ENCODE measurements around the gene CD38. TPM values are rescaled to one million over a fixed set of nuclear protein-coding genes. Genes with fewer than 3 reads are reported as not detected.
A peak's percentile ranks its signal among the peaks of the same experiment; 100 is the strongest.
"Not testable (repeated sequence)": the region's sequence is repeated elsewhere in the genome, so short reads cannot be mapped to it uniquely, and the experiment has no call there.

Gene CD38
- total RNA-seq, result 29.9 TPM

DNA sequence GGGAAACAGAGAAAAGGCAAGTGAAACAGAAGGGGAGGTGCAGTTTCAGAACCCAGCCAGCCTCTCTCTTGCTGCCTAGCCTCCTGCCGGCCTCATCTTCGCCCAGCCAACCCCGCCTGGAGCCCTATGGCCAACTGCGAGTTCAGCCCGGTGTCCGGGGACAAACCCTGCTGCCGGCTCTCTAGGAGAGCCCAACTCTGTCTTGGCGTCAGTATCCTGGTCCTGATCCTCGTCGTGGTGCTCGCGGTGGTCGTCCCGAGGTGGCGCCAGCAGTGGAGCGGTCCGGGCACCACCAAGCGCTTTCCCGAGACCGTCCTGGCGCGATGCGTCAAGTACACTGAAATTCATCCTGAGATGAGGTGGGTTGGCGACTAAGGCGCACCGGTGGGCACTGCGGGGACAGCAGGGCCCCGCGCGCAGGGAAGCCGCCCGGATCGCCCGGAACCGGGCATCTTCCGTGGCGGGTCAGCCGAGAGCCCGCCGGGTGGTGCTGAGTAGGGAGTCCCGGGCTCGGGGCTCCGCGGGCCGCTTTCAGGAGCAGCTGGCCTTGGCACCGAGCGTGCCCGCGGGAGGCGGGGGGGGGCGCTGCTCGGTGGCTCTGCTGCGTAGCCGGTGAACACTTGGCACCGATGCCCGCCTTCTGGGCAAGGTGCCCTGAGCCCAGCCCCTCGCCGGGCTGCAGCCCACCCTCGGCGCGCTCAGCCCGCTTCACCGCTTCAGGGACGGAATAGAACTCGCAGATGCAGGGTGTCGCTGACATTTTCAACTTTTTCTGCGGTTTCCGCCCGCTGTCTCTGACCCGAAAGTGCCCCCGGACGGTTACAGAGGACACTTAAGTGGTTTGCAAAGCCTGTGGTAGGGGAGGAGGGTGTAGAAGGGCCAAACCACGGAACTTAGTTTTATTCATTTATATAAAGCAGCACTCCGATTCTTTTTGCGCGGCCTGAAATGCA lies at the start of gene CD38:
Gene CD38 (plus strand): TSS at position 40 of the 953 bp plus-strand sequence. CDS start 87 bp downstream, at position 127.
- peak in 2 of 3 donors; percentile 79 to 91 for DNase-seq (ENCODE audit: low read depth in 2 of 3, low spot score in 2 of 3)

DNA sequence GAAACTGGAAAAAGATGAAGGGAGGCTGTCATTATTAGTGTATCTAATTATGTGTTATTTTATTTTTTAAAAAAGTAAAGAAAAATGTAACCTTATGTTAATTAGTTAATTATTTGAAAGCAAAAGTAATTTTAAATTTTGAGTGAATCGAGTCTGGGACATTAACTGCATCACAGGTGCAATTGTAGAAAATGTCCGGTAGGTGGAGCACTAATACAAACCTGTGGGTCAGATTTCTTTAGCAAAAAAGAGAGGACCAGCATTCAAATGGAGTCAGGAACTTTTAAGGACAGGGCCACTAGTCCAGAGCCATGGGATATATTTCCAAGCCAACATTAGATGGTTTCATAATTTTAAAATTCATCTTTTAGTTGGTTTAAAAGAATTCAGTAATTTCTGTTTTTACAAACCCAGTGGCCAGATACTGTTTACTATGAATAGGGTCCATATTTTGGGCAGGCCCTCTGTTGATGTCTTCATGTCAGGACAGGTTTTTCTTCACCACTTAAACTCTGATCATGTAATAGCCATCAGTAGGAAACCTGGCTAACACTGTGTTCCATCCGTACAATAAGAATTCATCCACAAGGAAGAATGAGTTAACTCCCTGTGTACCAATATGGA lies 48.1 kb upstream of the CD38 start:
- peak; percentile 23 to 74 (median 36) for DNase-seq (ENCODE audit: low read depth in 2 of 3, low spot score in 2 of 3)

DNA sequence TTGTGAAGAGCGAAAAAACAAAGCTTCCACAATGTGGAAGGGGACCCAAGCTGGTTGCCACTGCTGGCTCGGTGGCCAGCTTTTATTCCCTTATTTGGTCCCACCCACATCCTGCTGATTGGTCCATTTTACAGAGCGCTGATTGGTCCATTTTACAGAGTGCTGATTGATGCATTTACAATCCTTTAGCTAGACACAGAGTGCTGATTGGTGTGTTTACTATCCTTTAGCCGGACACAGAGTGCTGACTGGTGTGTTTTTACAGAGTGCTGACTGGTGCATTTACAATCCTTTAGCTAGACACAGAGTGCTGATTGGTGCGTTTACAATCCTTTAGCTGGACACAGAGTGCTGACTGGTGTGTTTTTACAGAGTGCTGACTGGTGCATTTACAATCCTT lies 45.1 kb upstream of the CD38 start:
- not testable (repeated sequence) for DNase-seq (ENCODE audit: low read depth in 2 of 3, low spot score in 2 of 3)

DNA sequence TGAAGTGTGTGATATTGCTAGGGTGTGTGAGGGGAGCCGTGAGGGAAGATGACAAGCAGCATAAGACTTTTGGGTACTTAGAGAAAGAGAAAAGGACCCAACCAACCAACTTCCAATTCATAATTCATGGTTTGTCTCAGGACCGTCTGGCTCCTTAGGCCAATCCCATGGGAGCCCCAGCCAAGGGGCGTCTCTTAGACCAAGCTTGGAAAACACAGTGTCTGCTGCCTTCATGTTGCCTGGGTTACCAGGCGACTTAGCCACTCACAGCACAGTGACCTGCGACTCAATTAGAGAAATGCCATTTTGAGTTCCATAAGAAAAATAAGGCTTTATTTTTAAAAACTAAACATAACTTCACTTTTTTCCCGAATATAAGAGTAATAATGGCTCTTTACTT lies 42.6 kb upstream of the CD38 start:
- DNase-seq (ENCODE audit: low read depth in 2 of 3, low spot score in 2 of 3), result no peak

DNA sequence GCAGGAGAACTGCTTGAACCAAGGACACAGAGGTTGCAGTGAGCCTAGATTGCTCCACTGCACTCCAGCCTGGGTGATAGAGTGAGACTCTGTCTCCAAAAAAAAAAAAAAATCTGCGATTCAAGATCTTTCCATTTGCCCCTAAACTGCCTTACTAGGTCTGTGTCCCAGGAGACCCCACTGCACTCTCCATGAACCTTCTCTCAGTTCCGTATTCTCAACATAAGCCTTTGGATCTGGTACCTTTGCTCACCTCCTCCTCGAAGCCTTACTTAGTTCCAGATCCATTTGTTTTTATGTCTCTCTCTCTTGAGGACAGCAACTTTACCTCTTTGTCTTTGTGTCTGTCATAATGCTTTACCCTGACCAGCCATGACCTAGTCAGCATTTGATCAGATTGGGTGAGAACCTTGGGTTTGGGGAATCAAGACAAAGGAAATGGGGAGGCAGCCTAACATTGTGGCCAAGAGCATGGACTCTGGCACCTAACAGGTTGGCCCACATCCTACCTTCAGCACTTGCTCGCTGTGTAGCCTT lies 41.5 kb upstream of the CD38 start:
- DNase-seq (ENCODE audit: low read depth in 2 of 3, low spot score in 2 of 3), result no peak

DNA sequence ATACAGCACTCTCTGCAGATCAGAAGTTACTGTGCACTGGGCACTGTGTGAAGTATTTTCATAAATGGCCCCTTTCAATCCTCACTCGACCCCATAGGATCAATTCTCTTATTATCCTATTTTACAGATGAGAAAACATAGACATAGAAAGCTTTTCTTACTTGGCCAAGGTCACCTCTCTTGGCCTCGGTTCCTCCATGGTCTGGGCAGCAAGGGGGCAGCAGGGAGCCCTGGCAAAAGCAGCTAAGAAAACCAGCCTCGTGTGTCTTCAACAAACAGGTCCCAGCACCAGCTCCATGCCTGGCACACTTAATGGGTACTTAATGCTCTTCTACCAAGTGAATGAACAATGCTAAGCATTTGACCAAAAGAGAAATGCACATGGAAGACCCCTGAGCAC lies 40.9 kb upstream of the CD38 start:
- DNase-seq (ENCODE audit: low read depth in 2 of 3, low spot score in 2 of 3), result peak in 1 of 3 donors; percentile 14

DNA sequence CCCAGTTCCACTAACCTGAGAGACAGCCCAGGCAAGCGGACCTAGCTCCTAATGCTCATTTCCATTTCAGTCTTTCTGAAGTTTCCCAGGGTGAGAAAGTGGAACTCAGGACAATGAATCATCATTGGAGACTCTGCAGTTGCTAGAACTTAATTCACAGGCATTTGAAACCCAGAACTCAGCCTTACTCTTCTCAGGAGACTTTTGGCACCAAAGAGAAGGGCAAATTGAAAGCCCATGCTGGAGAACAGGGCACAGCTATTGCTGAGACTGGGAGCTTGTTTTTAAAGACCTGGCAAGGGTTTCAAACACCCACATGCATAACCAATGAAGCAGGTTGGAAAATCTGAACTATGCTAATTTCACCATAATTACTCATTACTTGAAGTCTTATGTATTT lies 39.3 kb upstream of the CD38 start:
- no peak for DNase-seq (ENCODE audit: low read depth in 2 of 3, low spot score in 2 of 3)

DNA sequence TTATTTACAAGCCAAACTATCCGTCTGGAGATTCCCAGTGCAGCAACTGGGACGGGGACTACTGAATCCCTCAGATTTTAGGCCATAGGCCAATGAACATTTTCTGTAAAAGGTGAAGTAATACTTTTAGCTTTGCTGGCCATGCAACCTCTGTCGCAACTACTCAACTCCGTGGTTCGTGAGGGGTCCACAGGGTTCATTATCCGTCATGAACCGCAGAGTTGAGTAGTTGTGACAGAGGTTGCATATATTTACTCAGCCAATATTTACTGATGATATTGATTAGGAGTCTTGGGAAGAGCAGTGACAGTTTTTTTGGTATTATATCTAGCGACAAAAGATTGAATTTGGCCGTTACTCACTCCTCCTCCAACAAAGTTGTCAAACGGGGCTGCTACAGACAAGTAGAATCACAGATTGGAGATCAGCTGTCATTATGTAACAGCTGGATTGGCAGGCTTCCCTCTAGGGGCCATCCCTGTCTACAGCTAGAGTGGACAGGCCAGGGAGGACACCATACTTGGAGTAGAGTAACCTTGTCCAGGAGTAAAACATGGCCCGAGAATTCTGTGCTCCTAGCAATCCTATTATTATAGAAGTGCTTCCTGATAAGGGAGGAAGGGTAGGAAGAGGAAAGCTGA lies 37.2 kb upstream of the CD38 start:
- DNase-seq (ENCODE audit: low read depth in 2 of 3, low spot score in 2 of 3), result no peak

DNA sequence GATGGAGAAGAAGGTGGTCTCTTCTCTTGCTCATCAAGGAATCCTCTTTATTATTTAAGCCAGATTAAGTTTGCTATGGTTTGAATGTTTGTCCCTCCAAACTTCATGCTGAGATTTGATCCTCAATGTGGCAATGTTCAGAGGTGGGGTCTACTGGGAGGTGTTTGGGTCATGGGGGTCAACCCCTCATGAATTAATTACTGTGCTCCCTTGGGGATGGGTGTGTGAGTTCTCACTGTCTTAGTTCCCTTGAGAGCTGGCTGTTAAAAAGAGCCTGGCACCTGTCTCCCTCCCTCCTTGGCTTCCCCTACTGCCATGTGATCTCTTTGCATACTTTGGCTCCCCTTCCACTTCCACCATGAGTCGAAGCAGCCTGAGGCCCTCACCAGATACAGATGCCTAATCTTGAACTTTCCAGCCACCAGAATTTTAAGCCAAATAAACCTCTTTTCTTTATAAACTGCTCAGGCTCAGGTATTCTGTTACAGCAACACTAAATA lies 36.0 kb upstream of the CD38 start:
- DNase-seq (ENCODE audit: low read depth in 2 of 3, low spot score in 2 of 3), result no peak

DNA sequence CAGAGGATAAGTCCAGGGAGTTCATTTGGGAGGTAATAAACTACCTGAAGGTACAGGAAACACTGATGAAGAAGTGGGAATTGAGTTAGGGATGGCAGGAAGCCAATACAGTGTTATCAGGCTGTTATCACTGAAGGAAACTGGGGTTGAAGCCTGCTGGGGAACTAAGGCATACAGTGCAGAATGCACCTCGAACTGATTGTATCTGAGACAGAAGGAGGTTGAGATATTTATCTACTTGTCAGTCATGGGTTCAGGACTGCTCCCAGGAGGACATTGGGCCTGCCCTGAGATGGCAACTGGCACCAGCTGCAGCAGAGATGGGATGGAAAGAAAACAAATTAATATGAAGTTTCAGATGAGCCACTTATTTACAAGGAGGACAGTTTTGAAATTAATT lies 35.5 kb upstream of the CD38 start:
- no peak for DNase-seq (ENCODE audit: low read depth in 2 of 3, low spot score in 2 of 3)

DNA sequence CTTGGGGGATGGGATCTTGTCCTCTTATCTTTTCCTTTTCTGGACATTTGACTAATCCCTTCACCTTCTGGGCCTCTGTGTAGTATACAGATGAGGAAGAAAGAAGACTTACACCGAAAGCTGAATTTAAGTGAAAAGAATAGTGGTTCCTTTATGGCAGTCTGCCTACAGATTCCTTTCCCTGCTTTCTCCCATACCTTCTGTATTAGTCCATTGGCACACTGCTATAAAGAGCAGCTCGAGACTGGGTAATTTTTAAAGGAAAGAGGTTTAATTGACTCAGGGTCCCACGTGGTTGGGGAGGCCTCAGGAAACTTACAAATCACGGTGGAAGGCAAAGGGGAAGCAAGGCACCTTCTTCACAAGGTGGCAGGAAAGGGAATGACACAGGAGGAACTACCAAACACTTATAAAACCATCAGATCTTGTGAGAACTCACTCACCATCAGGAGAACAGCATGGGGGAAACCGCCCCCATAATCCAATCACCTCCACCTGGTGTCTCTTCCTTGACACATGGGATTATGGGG lies 34.0 kb upstream of the CD38 start:
- peak in 1 of 3 donors; percentile 52 for DNase-seq (ENCODE audit: low read depth in 2 of 3, low spot score in 2 of 3)

DNA sequence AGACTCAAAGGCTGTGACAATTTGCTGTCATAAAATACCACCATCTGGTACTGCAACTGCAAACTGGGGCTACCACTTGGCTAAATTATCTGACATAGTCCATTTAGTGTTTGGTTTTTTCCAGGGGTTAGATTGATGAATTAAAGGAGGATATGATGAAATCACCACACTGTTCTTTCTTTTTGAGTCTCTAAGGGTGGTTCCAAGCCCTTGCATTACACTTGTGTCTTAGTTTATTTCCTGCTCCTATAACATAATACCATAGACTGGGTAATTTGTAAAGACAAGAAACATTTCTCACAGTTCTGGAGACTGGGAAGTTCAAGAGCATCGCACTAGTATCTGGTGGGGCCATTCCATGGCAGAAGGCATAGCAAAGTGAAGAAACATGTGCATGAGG lies 32.0 kb upstream of the CD38 start:
- DNase-seq (ENCODE audit: low read depth in 2 of 3, low spot score in 2 of 3), result no peak

DNA sequence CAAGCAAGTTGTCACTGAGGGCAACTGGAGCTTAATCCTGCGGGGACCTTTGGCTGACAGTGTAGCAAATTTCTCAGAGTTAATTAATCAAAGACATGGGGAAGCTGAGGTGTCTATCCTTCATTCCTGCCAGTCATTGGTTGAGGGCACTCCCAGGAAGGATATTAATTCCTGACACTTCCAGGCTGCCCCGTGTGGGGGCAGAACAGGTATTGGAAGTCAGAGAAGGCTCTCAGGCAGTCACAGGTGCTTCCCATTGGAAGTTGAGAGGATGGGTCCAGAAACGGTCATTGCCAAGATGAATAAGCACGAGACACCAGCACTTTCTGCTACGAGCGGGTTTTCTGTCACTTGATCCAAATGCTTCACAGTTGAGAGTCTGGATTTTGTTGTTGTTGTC lies 29.1 kb upstream of the CD38 start:
- no peak for DNase-seq (ENCODE audit: low read depth in 2 of 3, low spot score in 2 of 3)

DNA sequence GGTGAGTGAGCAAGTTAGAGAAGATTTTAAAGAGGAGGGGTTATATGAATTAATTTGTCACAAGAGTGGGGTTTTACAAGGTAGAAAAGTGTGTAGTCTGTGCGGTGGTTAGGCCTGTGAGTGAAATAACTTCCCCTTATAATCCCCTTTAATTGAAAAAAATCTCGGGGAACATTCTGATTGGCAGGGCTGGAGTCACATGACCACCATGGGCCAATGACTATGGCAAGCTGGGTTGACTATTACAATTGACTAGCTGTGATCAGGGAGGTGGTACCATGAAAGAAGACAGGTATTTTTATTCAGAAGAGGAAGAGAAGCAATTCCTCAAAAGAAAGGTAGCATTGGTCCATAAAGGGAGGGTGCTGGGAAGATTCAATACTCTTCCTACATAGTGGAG lies 27.0 kb upstream of the CD38 start:
- no peak for DNase-seq (ENCODE audit: low read depth in 2 of 3, low spot score in 2 of 3)

DNA sequence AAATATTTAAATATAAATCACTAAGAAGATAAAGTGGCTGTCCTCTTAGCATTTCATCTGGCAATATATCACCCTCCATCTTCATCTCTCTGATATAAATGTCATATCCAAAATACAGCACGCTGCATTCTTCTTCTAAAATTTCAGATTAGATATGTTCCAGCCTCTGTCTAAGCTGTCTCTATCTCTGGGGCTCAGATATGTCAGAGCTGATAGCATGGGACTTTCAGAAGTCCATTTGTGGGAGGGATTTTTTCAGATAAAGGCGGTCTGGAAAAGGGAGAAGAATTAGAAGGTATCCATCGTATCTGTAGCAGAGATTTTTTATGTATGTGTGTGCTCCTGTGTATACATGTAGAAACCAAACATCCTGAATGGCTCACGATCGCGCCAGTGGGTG lies 25.0 kb upstream of the CD38 start:
- DNase-seq (ENCODE audit: low read depth in 2 of 3, low spot score in 2 of 3), result no peak

DNA sequence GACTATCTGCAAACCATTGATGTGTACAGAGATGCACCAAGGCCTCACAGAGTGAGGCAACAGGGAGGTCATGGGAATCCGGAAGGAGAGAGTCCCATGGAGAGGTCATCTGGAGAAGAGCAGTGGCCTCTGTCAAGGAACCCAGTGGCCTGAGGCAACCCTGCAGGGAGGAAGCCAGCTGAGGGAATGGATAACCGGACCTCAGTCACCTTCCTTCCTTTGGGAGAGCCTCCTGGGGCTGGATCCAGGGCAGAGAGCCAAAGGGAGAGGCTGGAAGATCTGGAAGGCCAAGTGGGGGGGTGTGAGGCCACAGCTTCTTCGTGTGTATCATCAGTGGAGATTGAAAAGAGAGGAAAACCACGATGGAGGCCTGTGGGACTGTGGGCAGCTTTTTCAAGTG lies 24.3 kb upstream of the CD38 start:
- no peak for DNase-seq (ENCODE audit: low read depth in 2 of 3, low spot score in 2 of 3)

DNA sequence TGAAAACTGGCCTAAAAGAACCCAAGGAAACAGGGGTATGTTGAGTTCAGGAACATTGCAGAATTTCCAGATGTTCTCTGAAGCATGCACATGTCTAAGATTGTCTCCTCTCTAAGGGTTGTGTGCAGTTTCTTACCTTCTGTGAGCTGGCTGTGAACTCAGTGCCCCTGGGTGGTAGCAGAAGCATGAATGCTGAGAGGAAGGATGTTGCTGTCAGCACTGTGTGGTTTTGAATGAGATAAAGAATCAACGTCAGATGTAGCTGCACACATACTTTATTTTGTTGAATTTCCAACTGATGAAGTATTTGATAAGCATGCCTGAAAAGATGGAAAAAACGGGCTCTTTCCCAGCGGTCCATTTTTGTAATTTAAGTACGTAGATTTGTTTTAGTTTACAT lies 23.8 kb upstream of the CD38 start:
- peak in 2 of 3 donors; percentile 56 to 63 for DNase-seq (ENCODE audit: low read depth in 2 of 3, low spot score in 2 of 3)

DNA sequence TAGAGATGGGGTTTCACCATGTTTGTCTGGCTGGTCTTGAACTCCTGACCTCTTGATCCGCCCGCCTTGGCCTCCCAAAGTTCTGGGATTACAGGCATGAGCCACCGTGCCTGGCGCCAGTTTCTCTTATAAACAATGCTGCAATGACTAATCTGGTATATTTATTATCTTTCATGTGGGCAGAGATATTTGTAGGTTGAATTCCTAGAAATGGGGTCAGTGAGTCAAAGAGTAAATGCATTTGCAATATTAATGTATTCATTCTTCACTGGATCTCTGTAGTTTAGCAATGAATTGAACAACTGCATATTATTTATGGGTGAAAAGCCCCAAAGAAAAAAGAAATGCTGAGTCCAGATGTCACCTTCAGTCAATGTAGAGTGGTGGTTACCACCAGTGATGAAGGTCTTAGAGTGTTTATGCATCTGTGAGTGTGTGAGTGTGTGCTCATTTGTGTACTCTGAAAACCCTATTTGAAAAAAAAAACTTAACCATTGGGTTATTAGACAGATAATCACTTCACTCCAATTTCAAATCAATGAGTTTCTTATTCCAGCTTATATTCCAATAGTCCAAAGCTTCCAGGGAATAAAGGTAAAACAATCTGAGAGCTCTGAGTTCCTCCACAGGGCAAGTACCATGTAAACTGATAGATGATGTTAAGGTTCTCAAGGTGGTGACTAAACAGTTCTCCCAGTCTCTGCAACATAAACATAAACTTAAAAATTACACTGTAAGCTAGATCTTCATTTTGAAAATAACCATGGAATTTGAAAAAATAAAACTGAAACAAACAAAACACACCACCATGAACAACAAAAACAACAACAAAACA lies 22.6 kb upstream of the CD38 start:
- DNase-seq (ENCODE audit: low read depth in 2 of 3, low spot score in 2 of 3), result no peak

DNA sequence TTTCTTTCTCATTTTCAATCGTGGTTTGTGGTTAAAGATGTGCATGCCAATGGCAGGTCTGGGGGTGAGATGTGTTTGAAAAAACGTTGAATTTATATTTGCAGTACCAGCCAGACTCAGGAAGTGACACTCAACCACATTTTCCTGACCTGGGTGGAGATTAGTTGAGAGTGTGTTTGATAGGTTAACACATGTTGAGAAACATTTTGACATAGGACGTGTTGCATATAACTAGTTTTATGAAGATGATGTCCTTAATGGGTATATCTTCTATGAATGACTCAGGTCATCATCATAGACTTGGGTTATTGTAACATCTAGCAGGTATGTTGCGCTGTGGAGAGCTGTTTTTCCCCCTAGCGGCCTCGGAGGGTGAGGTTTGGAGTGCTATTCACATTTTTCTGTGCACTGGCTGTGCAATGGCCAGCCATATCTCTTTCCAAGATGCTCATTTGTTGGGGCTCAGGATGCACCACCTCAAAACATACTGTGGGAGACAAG lies 21.7 kb upstream of the CD38 start:
- DNase-seq (ENCODE audit: low read depth in 2 of 3, low spot score in 2 of 3), result peak; percentile 50 to 97 (median 91)

DNA sequence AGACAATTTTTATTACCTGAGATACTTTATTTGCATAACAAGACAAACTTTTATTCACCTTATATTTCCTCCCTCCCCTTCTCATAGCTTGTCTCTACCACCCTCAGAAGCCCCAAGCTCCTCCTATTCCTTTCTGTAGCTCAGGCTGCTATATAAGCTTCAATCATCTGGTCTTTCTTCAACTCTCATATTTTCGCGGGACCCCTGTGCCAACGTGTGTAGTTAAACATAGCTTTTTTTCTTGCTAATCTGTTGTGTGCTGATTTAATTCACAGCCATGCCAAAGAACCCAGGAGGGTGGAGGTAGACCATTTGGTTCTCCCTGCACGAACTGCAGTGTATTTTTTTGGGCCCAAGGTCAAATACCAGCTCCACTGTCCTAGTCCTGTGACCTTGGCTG lies 21.1 kb upstream of the CD38 start:
- peak in 1 of 3 donors; percentile 13 for DNase-seq (ENCODE audit: low read depth in 2 of 3, low spot score in 2 of 3)
